NCI-H345 (cell line): Measurements from ENCODE around the gene YEATS4.

Experiments
- DNase-seq: peaks from one replicate; lab custom pipeline; 2025; lab: John Stamatoyannopoulos, UW

YEATS4 gene

DNA sequence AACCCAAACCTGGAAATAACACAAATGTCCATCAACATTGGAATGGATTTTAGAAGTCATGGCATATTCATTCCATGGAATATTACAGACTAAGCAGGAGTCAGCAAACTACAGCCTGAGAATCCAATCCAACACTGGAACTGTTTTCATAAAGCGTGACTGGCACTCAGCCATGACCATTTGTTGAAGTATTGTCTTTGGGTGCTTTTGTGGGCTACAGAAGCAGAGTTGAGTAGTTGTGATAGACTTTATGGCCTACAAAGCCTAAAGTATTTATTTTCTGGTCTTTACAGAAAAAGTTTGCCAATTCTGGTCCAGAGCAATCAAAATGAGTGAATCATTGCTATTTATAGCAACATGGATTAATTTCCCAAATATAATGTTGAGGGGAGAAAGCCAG, 76.1 kb downstream of the YEATS4 start:
- DNase-seq = no peak

DNA sequence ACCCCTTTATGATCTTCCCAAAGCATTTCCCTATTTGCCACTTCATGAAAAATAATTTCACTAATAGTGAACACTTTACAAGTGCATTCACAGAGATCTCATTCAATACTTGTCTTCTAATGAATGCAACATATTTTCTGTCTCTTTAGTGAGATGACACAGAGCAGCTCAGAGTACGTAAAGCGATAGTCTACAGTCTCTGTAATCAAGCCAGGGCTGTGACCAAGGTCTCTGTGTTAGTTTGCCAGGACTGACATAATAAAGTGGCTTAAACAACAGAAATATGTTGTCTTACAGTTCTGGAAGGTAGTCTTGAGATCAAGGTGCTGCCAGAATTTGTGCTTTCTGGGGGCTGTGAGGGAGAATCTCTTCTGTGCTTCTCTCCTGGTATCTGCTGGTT, 77.5 kb downstream of the YEATS4 start:
- DNase-seq = no peak

- no peak for DNase-seq
Measured at GRCh38 chr12:69438539-69438938, 79.0 kb downstream of the YEATS4 start.

GRCh38 chr12:69440016-69440415, 80.5 kb downstream of the YEATS4 start:
- DNase-seq = no peak
